SK-N-SH (cell line): ENCODE data around the gene XYLT2. TPM values are rescaled to one million over a fixed set of nuclear protein-coding genes. Genes with fewer than 3 reads are reported as not detected.

ENCODE experiments used
- CTCF ChIA-PET: fragments of 300-600, 350-600 bp; formaldehyde crosslinking; extraction: SDS; loops from one replicate; lab custom pipeline; 2021; lab: Yijun Ruan, JAX
- POLR2A ChIA-PET: fragments of 350-600 bp; sonication (Branson Sonifier 250); formaldehyde crosslinking; extraction: SDS; loops from one replicate; lab custom pipeline; 2020; ENCODE audit warnings: antibody characterized with exemption, inconsistent platforms; lab: Yijun Ruan, JAX
- DNase-seq: peaks from one replicate; pipeline ENCODE4 v3.0.0; 2012
- H2AFZ ChIP-seq: fragments of 200-600 bp; sonication (generic); 2 replicates; pipeline ENCODE4 v1.8.1; 2016; ENCODE audit warnings: antibody characterized with exemption, mild to moderate bottlenecking, low read depth
- H3F3A ChIP-seq: fragments of 200-600 bp; sonication (generic); replicated peaks from 2 replicates; pipeline ENCODE3; 2016; ENCODE audit warnings: antibody characterized with exemption, mild to moderate bottlenecking; ENCODE audit not compliant: insufficient read depth
- H3K27ac ChIP-seq, 2 experiments: fragments of 200-500 bp in 1 of 2; fragments of 200-600 bp in 1 of 2; sonication (Bioruptor generic) in 1 of 2; sonication (generic), shearing (Covaris generic) in 1 of 2; 2 replicates each; pipeline versions ENCODE4 v1.5.1 to v1.6.1; 2014 to 2016; ENCODE audit warnings: low read depth in 2 of 2, inconsistent platforms in 1 of 2, low read length in 1 of 2, mild to moderate bottlenecking in 1 of 2, mixed read lengths in 1 of 2
- H3K27me3 ChIP-seq: fragments of 200-600 bp; sonication (generic), shearing (Covaris generic); 2 replicates; pipeline ENCODE4 v1.6.1; 2016; ENCODE audit warnings: mixed run types; ENCODE audit not compliant: insufficient read depth
- H3K36me3 ChIP-seq, 2 experiments: fragments of 200-500 bp in 1 of 2; fragments of 200-600 bp in 1 of 2; sonication (Bioruptor generic) in 1 of 2; sonication (generic) in 1 of 2; replicated peaks in 1 of 2; 2 replicates each; pipeline versions ENCODE3 to v1.5.1; 2014 to 2016; ENCODE audit warnings: low read length in 1 of 2, mild to moderate bottlenecking in 1 of 2; ENCODE audit not compliant: insufficient read depth in 2 of 2, control insufficient read depth in 1 of 2
- H3K4me1 ChIP-seq, 2 experiments: fragments of 200-500 bp in 1 of 2; fragments of 200-600 bp in 1 of 2; sonication (Bioruptor generic) in 1 of 2; sonication (generic), shearing (Covaris generic) in 1 of 2; 2 replicates each; pipeline versions ENCODE4 v1.5.1 to v1.6.1; 2014 to 2016; ENCODE audit warnings: low read depth in 1 of 2, low read length in 1 of 2, mixed run types in 1 of 2; ENCODE audit not compliant: insufficient read depth in 2 of 2, control insufficient read depth in 1 of 2
- H3K4me2 ChIP-seq: fragments of 200-600 bp; sonication (generic), shearing (Covaris generic); 2 replicates; pipeline ENCODE4 v1.6.1; 2017; ENCODE audit warnings: mixed run types
- H3K4me3 ChIP-seq, 2 experiments: fragments of 200-500 bp in 1 of 2; fragments of 200-600 bp in 1 of 2; sonication (Bioruptor generic) in 1 of 2; sonication (generic), shearing (Covaris generic) in 1 of 2; 2 replicates each; pipeline versions ENCODE4 v1.5.1 to v1.8.1; 2014 to 2016; ENCODE audit warnings: low read depth in 2 of 2, inconsistent platforms in 1 of 2, low read length in 1 of 2, mild to moderate bottlenecking in 1 of 2, mixed read lengths in 1 of 2, moderate library complexity in 1 of 2
- H3K79me2 ChIP-seq: fragments of 200-600 bp; sonication (generic); 2 replicates; pipeline ENCODE4 v1.8.1; 2017; ENCODE audit warnings: mild to moderate bottlenecking; ENCODE audit not compliant: insufficient read depth
- H3K9ac ChIP-seq: fragments of 200-600 bp; sonication (generic); 2 replicates; pipeline ENCODE4 v1.6.1; 2017; ENCODE audit warnings: mixed run types
- H3K9me2 ChIP-seq: fragments of 200-600 bp; sonication (generic); 2 replicates; pipeline ENCODE4 v1.6.1; 2017; ENCODE audit warnings: mixed run types
- H3K9me3 ChIP-seq: fragments of 200-600 bp; sonication (generic); 2 replicates; pipeline ENCODE4 v1.6.1; 2017; ENCODE audit warnings: mixed run types, mild to moderate bottlenecking, moderate library complexity
- H4K20me1 ChIP-seq: fragments of 200-600 bp; sonication (generic); 2 replicates; pipeline ENCODE4 v1.6.1; 2017; ENCODE audit warnings: mild to moderate bottlenecking, mixed run types; ENCODE audit not compliant: insufficient read depth
- CHD2 ChIP-seq: fragments of 150-350 bp; IDR thresholded peaks from 2 replicates; pipeline ENCODE4 v1.6.1; 2018; ENCODE audit warnings: low read length; ENCODE audit not compliant: partially characterized antibody
- CTCF ChIP-seq: fragments of 200-600 bp; sonication (generic); IDR thresholded peaks from 2 replicates; pipeline ENCODE4 v1.6.1; 2017; ENCODE audit warnings: antibody characterized with exemption, mild to moderate bottlenecking, moderate library complexity
- ELF1 ChIP-seq: IDR thresholded peaks from 2 replicates; pipeline ENCODE4 v1.4.0; 2012
- EP300 ChIP-seq, 2 experiments: IDR thresholded peaks; 2 replicates each; pipeline versions ENCODE4 v1.4.0 to v1.6.1; 2012; ENCODE audit warnings: borderline replicate concordance in 1 of 2, low read depth in 1 of 2, low read length in 1 of 2
- EZH2phosphoT487 ChIP-seq: fragments of 200-600 bp; sonication (generic); IDR thresholded peaks from 2 replicates; pipeline ENCODE4 v1.6.1; 2017; ENCODE audit warnings: low read depth, mixed run types, mild to moderate bottlenecking, antibody characterized with exemption, moderate library complexity, borderline replicate concordance
- FOSL2 ChIP-seq: IDR thresholded peaks from 2 replicates; pipeline ENCODE4 v1.4.0; 2012; ENCODE audit warnings: low read depth, mild to moderate bottlenecking, moderate library complexity, borderline replicate concordance
- FOXJ3 ChIP-seq: sonication (generic); formaldehyde crosslinking; IDR thresholded peaks from 2 replicates; pipeline ENCODE4 v1.5.1; 2020; ENCODE audit warnings: mild to moderate bottlenecking, missing genetic modification reagents
- FOXM1 ChIP-seq: IDR thresholded peaks from 2 replicates; pipeline ENCODE4 v1.4.0; 2012; ENCODE audit warnings: low read depth, mild to moderate bottlenecking
- GABPA ChIP-seq: IDR thresholded peaks from 2 replicates; pipeline ENCODE4 v1.4.0; 2012; ENCODE audit warnings: low read depth, mild to moderate bottlenecking
- IRF3 ChIP-seq: fragments of 150-350 bp; IDR thresholded peaks from 2 replicates; pipeline ENCODE4 v1.6.1; 2016; ENCODE audit warnings: mild to moderate bottlenecking, low read depth, low read length
- JUND ChIP-seq: IDR thresholded peaks from 2 replicates; pipeline ENCODE4 v1.4.0; 2012
- MEF2A ChIP-seq: IDR thresholded peaks from 2 replicates; pipeline ENCODE4 v1.4.0; 2012; ENCODE audit warnings: low read depth, borderline replicate concordance
- NFIC ChIP-seq: IDR thresholded peaks from 2 replicates; pipeline ENCODE4 v1.4.0; 2012; ENCODE audit warnings: borderline replicate concordance
- RAD21 ChIP-seq: IDR thresholded peaks from 2 replicates; pipeline ENCODE4 v1.6.1; 2012; ENCODE audit warnings: mild to moderate bottlenecking, low read length
- RFX5 ChIP-seq: IDR thresholded peaks from 2 replicates; pipeline ENCODE4 v1.6.1; 2012; ENCODE audit warnings: mild to moderate bottlenecking, improper control_type of control experiment, low read length
- RXRA ChIP-seq: IDR thresholded peaks from 2 replicates; pipeline ENCODE4 v1.4.0; 2012; ENCODE audit warnings: low read depth, mild to moderate bottlenecking, borderline replicate concordance
- SIN3A ChIP-seq: IDR thresholded peaks from 2 replicates; pipeline ENCODE4 v1.6.1; 2012; ENCODE audit warnings: low read depth, mild to moderate bottlenecking, low read length, moderate library complexity, borderline replicate concordance
- TEAD4 ChIP-seq: IDR thresholded peaks from 2 replicates; pipeline ENCODE4 v1.4.0; 2012; ENCODE audit warnings: mild to moderate bottlenecking, borderline replicate concordance; ENCODE audit not compliant: insufficient read depth
- YY1 ChIP-seq: IDR thresholded peaks from 2 replicates; pipeline ENCODE4 v1.4.0; 2012; ENCODE audit warnings: low read depth, mild to moderate bottlenecking
- WGBS: methylation state at CpG from one replicate; pipeline ENCODE4 v1.1.6; 2017; ENCODE audit warnings: low lambda C conversion rate; 5-methylcytosine and 5-hydroxymethylcytosine counted together
- polyA plus RNA-seq, 3 experiments: library from polyadenylated mRNA; depleted of rRNA; stranded (reverse); fragments of >200 nt; gene quantifications; 2 replicates each; pipeline ENCODE4 v1.2.3, GENCODE V29; 2012
- TF ChIP-seq, protein P1 (sequence below): IDR thresholded peaks from 2 replicates; pipeline ENCODE4 v1.6.1; 2012; ENCODE audit warnings: mild to moderate bottlenecking, low read depth, low read length, moderate library complexity

XYLT2 gene
- polyA plus RNA-seq, 1 of the 3 experiments (the other 2 are of a cell fraction), result 28.4 TPM

DNA sequence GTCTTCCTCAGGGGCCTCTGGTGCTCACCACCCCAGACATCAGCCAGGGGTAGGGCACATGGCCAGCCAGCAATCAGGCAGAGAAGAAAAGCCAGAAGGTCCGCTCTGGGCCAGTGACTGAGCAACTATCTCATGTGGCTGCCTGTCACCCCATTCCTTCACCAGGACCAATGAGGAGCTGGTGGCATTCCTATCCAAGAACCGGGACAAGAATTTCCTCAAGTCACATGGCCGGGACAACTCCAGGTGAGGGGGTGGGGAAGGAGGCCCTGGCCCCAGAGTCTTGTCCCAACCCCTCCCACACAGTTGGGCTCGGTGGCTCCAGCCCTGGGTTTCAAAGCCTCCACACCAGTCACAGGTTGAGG, 9.4 kb downstream of the XYLT2 start:
- ChIA-PET CTCF (interaction anchor here (0.6 to 1.8 kb wide), 5 partner anchors 9 to 268 kb away, joined by 3 to 7 read pairs (median 3); partner anchors contain the start of gene XYLT2), POLR2A (no interaction called here)
- whole genome bisulfite sequencing, result 88% methylated on average over 1 of the region's 4 CpGs
- Histone ChIP-seq H3F3A (no peaks in the 10 kb centered on the region), H3K27me3 (no peaks in the 10 kb centered on the region), H2AFZ (no peak overlapping the region), H3K9me3 (no peaks in the 10 kb centered on the region), H3K4me2 (no peak overlapping the region), H3K4me3 (no peak overlapping the region), H3K27ac (no peak overlapping the region), H3K79me2 (peaks cover 19% of the 10 kb centered on the region; the same call in 1 of the 2 replicates), H4K20me1 (peaks cover 16% of the 10 kb centered on the region; the same call in 1 of the 2 replicates), H3K9me2 (no peaks in the 10 kb centered on the region), H3K9ac (no peak overlapping the region), H3K36me3 (peaks cover 43 to 62% of the 10 kb centered on the region in 2 experiments), H3K4me1 (peaks cover 0 to 9% of the 10 kb centered on the region in 2 experiments; a peak in 1 of 4 replicates)
- DNase-seq, result no peak
- TF ChIP-seq GABPA (no peak), ELF1 (no peak), SIN3A (no peak), EP300 (IDR thresholded peaks at IDR 0.05; ENCODE audit: borderline replicate concordance in 1 of 2, low read depth in 1 of 2, low read length in 1 of 2) (no peak), CHD2 (no peak), TEAD4 (no peak), YY1 (no peak), FOSL2 (no peak), MEF2A (no peak), RFX5 (no peak), JUND (no peak)

GRCh38 chr17:50355701-50356341, 9.9 kb downstream of the XYLT2 start:
- no peaks in the 10 kb centered on the region for H3K27me3 ChIP-seq
- no peak overlapping the region for H3K9ac ChIP-seq
- peaks cover 2% of the 10 kb centered on the region for H3F3A ChIP-seq
- ChIA-PET CTCF (interaction anchor here (0.6 to 1.8 kb wide), 5 partner anchors 10 to 268 kb away, joined by 3 to 7 read pairs (median 3); partner anchors contain the start of gene XYLT2), POLR2A (no interaction called here)
- H2AFZ ChIP-seq, result no peak overlapping the region
- H3K36me3 ChIP-seq, result peaks cover 43 to 66% of the 10 kb centered on the region in 2 experiments
- no peak overlapping the region for H3K4me2 ChIP-seq
- H3K27ac ChIP-seq, result no peak overlapping the region
- H3K79me2 ChIP-seq, result peaks cover 14% of the 10 kb centered on the region; the same call in 1 of the 2 replicates
- DNase-seq, result no peak
- H3K9me2 ChIP-seq, result no peaks in the 10 kb centered on the region
- peaks cover 16% of the 10 kb centered on the region; the same call in 1 of the 2 replicates for H4K20me1 ChIP-seq
- H3K4me1 ChIP-seq, result peaks cover 0 to 9% of the 10 kb centered on the region in 2 experiments; a peak in 1 of 4 replicates
- no peak overlapping the region for H3K4me3 ChIP-seq
- 95% methylated on average over 13 of the region's 20 CpGs for WGBS
- H3K9me3 ChIP-seq, result no peaks in the 10 kb centered on the region
- TF ChIP-seq RXRA (no peak), ELF1 (no peak), IRF3 (no peak), CTCF (no peak), EP300 (IDR thresholded peaks at IDR 0.05; ENCODE audit: borderline replicate concordance in 1 of 2, low read depth in 1 of 2, low read length in 1 of 2) (no peak), RAD21 (no peak), FOXJ3 (CRISPR knock-in tag) (no peak), FOXM1 (no peak), EZH2phosphoT487 (no peak), NFIC (no peak), RFX5 (no peak), TEAD4 (no peak), JUND (no peak)
- TF ChIP-seq, protein P1, sequence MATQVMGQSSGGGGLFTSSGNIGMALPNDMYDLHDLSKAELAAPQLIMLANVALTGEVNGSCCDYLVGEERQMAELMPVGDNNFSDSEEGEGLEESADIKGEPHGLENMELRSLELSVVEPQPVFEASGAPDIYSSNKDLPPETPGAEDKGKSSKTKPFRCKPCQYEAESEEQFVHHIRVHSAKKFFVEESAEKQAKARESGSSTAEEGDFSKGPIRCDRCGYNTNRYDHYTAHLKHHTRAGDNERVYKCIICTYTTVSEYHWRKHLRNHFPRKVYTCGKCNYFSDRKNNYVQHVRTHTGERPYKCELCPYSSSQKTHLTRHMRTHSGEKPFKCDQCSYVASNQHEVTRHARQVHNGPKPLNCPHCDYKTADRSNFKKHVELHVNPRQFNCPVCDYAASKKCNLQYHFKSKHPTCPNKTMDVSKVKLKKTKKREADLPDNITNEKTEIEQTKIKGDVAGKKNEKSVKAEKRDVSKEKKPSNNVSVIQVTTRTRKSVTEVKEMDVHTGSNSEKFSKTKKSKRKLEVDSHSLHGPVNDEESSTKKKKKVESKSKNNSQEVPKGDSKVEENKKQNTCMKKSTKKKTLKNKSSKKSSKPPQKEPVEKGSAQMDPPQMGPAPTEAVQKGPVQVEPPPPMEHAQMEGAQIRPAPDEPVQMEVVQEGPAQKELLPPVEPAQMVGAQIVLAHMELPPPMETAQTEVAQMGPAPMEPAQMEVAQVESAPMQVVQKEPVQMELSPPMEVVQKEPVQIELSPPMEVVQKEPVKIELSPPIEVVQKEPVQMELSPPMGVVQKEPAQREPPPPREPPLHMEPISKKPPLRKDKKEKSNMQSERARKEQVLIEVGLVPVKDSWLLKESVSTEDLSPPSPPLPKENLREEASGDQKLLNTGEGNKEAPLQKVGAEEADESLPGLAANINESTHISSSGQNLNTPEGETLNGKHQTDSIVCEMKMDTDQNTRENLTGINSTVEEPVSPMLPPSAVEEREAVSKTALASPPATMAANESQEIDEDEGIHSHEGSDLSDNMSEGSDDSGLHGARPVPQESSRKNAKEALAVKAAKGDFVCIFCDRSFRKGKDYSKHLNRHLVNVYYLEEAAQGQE, result no peak
